ENCODE data around the gene PRSS27. TPM values are rescaled to one million over a fixed set of nuclear protein-coding genes. Genes with fewer than 3 reads are reported as not detected.
"Not testable (repeated sequence)": the region's sequence is repeated elsewhere in the genome, so short reads cannot be mapped to it uniquely, and the experiment has no call there.

The PRSS27 gene
- polyA plus RNA-seq, 1 of the 3 experiments (the other 2 are of a cell fraction), result 7.7 TPM

GRCh38 chr16:2679902-2680301 lies 40.1 kb downstream of the PRSS27 start:
- H4K20me1 ChIP-seq (ENCODE audit: insufficient read depth); H3K36me3 ChIP-seq (replicated peaks in 1 of 2; ENCODE audit: control insufficient read depth in 1 of 2, insufficient read depth in 2 of 2, low read length in 1 of 2); H3K4me2 ChIP-seq; H3K9me3 ChIP-seq; H3K27ac ChIP-seq (ENCODE audit: low read depth in 2 of 2, low read length in 1 of 2); H3K4me1 ChIP-seq (ENCODE audit: control insufficient read depth in 1 of 2, insufficient read depth in 2 of 2, low read depth in 1 of 2, low read length in 1 of 2); H3K4me3 ChIP-seq (ENCODE audit: low read depth in 2 of 2, low read length in 1 of 2); H3K9me2 ChIP-seq; H3K9ac ChIP-seq; H2AFZ ChIP-seq (ENCODE audit: low read depth); CTCF ChIA-PET; POLR2A ChIA-PET; DNase-seq; H3K27me3 ChIP-seq (ENCODE audit: insufficient read depth): not testable (repeated sequence)
- H3K79me2 ChIP-seq (ENCODE audit: insufficient read depth), result peaks cover 39% of the 10 kb centered on the region
- WGBS (ENCODE audit: low lambda C conversion rate), result 92% methylated on average over 4 of the region's 4 CpGs
- peaks cover 14% of the 10 kb centered on the region for H3F3A ChIP-seq (replicated peaks; ENCODE audit: insufficient read depth)

- H3K4me3 ChIP-seq (ENCODE audit: low read depth in 2 of 2, low read length in 1 of 2); H3K9me2 ChIP-seq; H3K27me3 ChIP-seq (ENCODE audit: insufficient read depth); H4K20me1 ChIP-seq (ENCODE audit: insufficient read depth); H3K36me3 ChIP-seq (replicated peaks in 1 of 2; ENCODE audit: control insufficient read depth in 1 of 2, insufficient read depth in 2 of 2, low read length in 1 of 2); H3K4me2 ChIP-seq; H2AFZ ChIP-seq (ENCODE audit: low read depth); H3K9me3 ChIP-seq; CTCF ChIA-PET; H3K27ac ChIP-seq (ENCODE audit: low read depth in 2 of 2, low read length in 1 of 2); H3K4me1 ChIP-seq (ENCODE audit: control insufficient read depth in 1 of 2, insufficient read depth in 2 of 2, low read depth in 1 of 2, low read length in 1 of 2); DNase-seq; POLR2A ChIA-PET; H3K9ac ChIP-seq: not testable (repeated sequence)
- H3K79me2 ChIP-seq (ENCODE audit: insufficient read depth), result peaks cover 29% of the 10 kb centered on the region
- peaks cover 19% of the 10 kb centered on the region for H3F3A ChIP-seq (replicated peaks; ENCODE audit: insufficient read depth)
- WGBS (ENCODE audit: low lambda C conversion rate), result no CpG with 5 or more reads among the region's 23 CpGs
These were observed 41.6 kb downstream of the PRSS27 start for GRCh38 chr16:2678206-2678965.

GRCh38 chr16:2676937-2677336 lies 43.1 kb downstream of the PRSS27 start:
- Histone ChIP-seq H3F3A (replicated peaks; ENCODE audit: insufficient read depth) (peaks cover 13% of the 10 kb centered on the region), H3K79me2 (ENCODE audit: insufficient read depth) (peaks cover 24% of the 10 kb centered on the region)
- 96% methylated on average over 3 of the region's 3 CpGs for WGBS (ENCODE audit: low lambda C conversion rate)
- H4K20me1 ChIP-seq (ENCODE audit: insufficient read depth); H3K4me2 ChIP-seq; H3K4me3 ChIP-seq (ENCODE audit: low read depth in 2 of 2, low read length in 1 of 2); H3K9me2 ChIP-seq; H3K9ac ChIP-seq; H2AFZ ChIP-seq (ENCODE audit: low read depth); CTCF ChIA-PET; H3K27me3 ChIP-seq (ENCODE audit: insufficient read depth); H3K36me3 ChIP-seq (replicated peaks in 1 of 2; ENCODE audit: control insufficient read depth in 1 of 2, insufficient read depth in 2 of 2, low read length in 1 of 2); H3K4me1 ChIP-seq (ENCODE audit: control insufficient read depth in 1 of 2, insufficient read depth in 2 of 2, low read depth in 1 of 2, low read length in 1 of 2); DNase-seq; H3K27ac ChIP-seq (ENCODE audit: low read depth in 2 of 2, low read length in 1 of 2); H3K9me3 ChIP-seq: not testable (repeated sequence)
- POLR2A ChIA-PET, result interaction anchor here (0.6 kb wide), 1 partner anchor 849 kb away, joined by 6 read pairs; no protein-coding TSS in a partner anchor

- CTCF ChIA-PET, result no interaction called here
- no peak for DNase-seq
- H2AFZ ChIP-seq (ENCODE audit: low read depth), result no peak overlapping the region
These were observed 44.3 kb downstream of the PRSS27 start for GRCh38 chr16:2675714-2676113.

More at GRCh38 chr16:2675714-2676113, 44.3 kb downstream of the PRSS27 start:
- H3K4me2 ChIP-seq, result no peak overlapping the region
- POLR2A ChIA-PET, result no interaction called here
- H3K79me2 ChIP-seq (ENCODE audit: insufficient read depth), result peaks cover 22% of the 10 kb centered on the region
- H3K4me1 ChIP-seq (ENCODE audit: control insufficient read depth in 1 of 2, insufficient read depth in 2 of 2, low read depth in 1 of 2, low read length in 1 of 2), result peaks cover 7 to 8% of the 10 kb centered on the region in 2 experiments; a peak in 2 of 4 replicates
- TF ChIP-seq RXRA (IDR thresholded peaks at IDR 0.05; ENCODE audit: borderline replicate concordance, low read depth) (no peak), JUND (IDR thresholded peaks at IDR 0.05) (no peak), CHD2 (IDR thresholded peaks at IDR 0.05; ENCODE audit: low read length, partially characterized antibody) (no peak), EP300 (IDR thresholded peaks at IDR 0.05; ENCODE audit: borderline replicate concordance in 1 of 2, low read depth in 1 of 2, low read length in 1 of 2) (no peak), NFIC (IDR thresholded peaks at IDR 0.05; ENCODE audit: borderline replicate concordance) (no peak), SIN3A (IDR thresholded peaks at IDR 0.05; ENCODE audit: borderline replicate concordance, low read depth, low read length) (no peak), FOXM1 (IDR thresholded peaks at IDR 0.05; ENCODE audit: low read depth) (no peak), TAF1 (IDR thresholded peaks at IDR 0.05; ENCODE audit: borderline replicate concordance, low read depth, low read length) (no peak), POLR2AphosphoS5 (IDR thresholded peaks at IDR 0.05; ENCODE audit: low read depth, low read length) (no peak), CTCF (IDR thresholded peaks at IDR 0.05) (no peak), ELF1 (IDR thresholded peaks at IDR 0.05) (no peak), IRF3 (IDR thresholded peaks at IDR 0.05; ENCODE audit: low read depth, low read length) (no peak), MXI1 (IDR thresholded peaks at IDR 0.05; ENCODE audit: low read depth, low read length) (no peak)
- H3K36me3 ChIP-seq (replicated peaks in 1 of 2; ENCODE audit: control insufficient read depth in 1 of 2, insufficient read depth in 2 of 2, low read length in 1 of 2), result peaks cover 0 to under 1% of the 10 kb centered on the region in 2 experiments
- no peaks in the 10 kb centered on the region for H3K27me3 ChIP-seq (ENCODE audit: insufficient read depth)
- H3K9me3 ChIP-seq, result no peaks in the 10 kb centered on the region
- peaks cover 12% of the 10 kb centered on the region for H3F3A ChIP-seq (replicated peaks; ENCODE audit: insufficient read depth)
- no peak overlapping the region for H3K4me3 ChIP-seq (ENCODE audit: low read depth in 2 of 2, low read length in 1 of 2)
- peaks cover 7% of the 10 kb centered on the region; the same call in 1 of the 2 replicates for H4K20me1 ChIP-seq (ENCODE audit: insufficient read depth)
- H3K9me2 ChIP-seq, result no peaks in the 10 kb centered on the region
- 89% methylated on average over 16 of the region's 16 CpGs for WGBS (ENCODE audit: low lambda C conversion rate)
- no peak overlapping the region for H3K9ac ChIP-seq
- H3K27ac ChIP-seq (ENCODE audit: low read depth in 2 of 2, low read length in 1 of 2), result no peak overlapping the region
